ENCODE results near the gene TRIM8.

DNA sequence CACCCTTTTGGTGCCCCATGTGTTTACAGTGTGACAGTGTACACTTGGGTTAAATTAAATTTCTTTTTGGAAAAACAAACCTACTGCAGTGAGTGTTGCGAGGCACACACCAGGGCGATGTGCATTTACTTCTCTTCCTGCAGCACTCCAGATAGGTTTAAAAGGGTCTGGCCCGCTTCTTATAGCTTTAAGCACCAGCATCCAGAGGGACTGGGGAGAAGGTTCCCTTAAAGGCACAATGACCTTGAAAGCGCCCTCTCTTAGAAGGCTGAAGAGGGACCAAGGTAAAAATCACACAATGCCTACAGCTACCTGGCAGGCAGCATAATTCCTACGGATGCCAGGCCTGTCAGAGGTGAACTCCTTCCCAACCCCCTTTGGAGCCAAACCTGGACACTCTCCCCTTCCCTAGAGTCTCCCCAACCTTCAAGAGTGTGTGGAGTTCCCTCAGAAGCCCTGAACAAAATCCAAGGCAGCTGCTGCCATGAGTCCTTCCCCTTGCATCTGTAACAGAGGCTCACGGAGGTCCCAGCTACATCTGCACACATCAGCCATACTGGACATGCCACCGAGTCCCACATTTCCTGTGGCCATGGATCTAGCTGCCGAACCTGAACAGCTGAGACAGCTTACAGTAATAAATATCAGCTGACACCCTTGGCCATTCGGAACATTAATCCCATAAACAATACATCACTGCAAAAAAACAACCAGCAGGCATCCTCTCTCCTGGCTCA lies 33.2 kb downstream of the TRIM8 start:
- TF ChIP-seq EZH2 (IDR thresholded peaks at IDR 0.05; ENCODE audit: borderline replicate concordance, insufficient read depth, low read depth, low read length, poor library complexity, severe bottlenecking) = no peak
- TF ChIP-seq, protein P1, sequence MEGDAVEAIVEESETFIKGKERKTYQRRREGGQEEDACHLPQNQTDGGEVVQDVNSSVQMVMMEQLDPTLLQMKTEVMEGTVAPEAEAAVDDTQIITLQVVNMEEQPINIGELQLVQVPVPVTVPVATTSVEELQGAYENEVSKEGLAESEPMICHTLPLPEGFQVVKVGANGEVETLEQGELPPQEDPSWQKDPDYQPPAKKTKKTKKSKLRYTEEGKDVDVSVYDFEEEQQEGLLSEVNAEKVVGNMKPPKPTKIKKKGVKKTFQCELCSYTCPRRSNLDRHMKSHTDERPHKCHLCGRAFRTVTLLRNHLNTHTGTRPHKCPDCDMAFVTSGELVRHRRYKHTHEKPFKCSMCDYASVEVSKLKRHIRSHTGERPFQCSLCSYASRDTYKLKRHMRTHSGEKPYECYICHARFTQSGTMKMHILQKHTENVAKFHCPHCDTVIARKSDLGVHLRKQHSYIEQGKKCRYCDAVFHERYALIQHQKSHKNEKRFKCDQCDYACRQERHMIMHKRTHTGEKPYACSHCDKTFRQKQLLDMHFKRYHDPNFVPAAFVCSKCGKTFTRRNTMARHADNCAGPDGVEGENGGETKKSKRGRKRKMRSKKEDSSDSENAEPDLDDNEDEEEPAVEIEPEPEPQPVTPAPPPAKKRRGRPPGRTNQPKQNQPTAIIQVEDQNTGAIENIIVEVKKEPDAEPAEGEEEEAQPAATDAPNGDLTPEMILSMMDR (IDR thresholded peaks at IDR 0.05) = no peak
